GM23338 (cell line): ENCODE measurements around the gene GPR158. TPM values are rescaled to one million over a fixed set of nuclear protein-coding genes. Genes with fewer than 3 reads are reported as not detected.

ENCODE experiments used
- ATAC-seq: fragments of 200-7000 bp; cut with Tn5 transposase; 3 replicates; pipeline ENCODE4 v1.9.1; 2020
- DNase-seq: peaks from one replicate; pipeline ENCODE4 v3.0.0-alpha.2; 2015; ENCODE audit warnings: low spot score
- H2AFZ ChIP-seq: fragments of 200-600 bp; sonication (generic); 2 replicates; pipeline ENCODE4 v1.8.0; 2016; ENCODE audit warnings: antibody characterized with exemption, mild to moderate bottlenecking, moderate library complexity
- H3F3A ChIP-seq: fragments of 200-600 bp; sonication (generic); replicated peaks from 2 replicates; pipeline ENCODE4 v1.8.0; 2017; ENCODE audit warnings: antibody characterized with exemption, mixed run types, low read depth
- H3K27ac ChIP-seq: fragments of 200-600 bp; sonication (generic); 2 replicates; pipeline ENCODE4 v1.6.1; 2016; ENCODE audit warnings: low read depth
- H3K27me3 ChIP-seq: fragments of 200-600 bp; sonication (generic); 2 replicates; pipeline ENCODE4 v1.8.0; 2016; ENCODE audit warnings: mild to moderate bottlenecking, mixed run types, moderate library complexity; ENCODE audit not compliant: insufficient read depth
- H3K36me3 ChIP-seq: fragments of 200-600 bp; sonication (generic); 2 replicates; pipeline ENCODE4 v1.8.0; 2016; ENCODE audit warnings: mild to moderate bottlenecking; ENCODE audit not compliant: insufficient read depth
- H3K4me1 ChIP-seq: fragments of 200-600 bp; sonication (generic); 2 replicates; pipeline ENCODE4 v1.8.0; 2016; ENCODE audit warnings: mild to moderate bottlenecking, moderate library complexity; ENCODE audit not compliant: insufficient read depth
- H3K4me2 ChIP-seq: fragments of 200-600 bp; sonication (generic); 2 replicates; pipeline ENCODE4 v1.7.1; 2017; ENCODE audit warnings: mixed run types
- H3K4me3 ChIP-seq: fragments of 200-600 bp; sonication (generic); 2 replicates; pipeline ENCODE4 v1.6.1; 2016; ENCODE audit warnings: mixed run types
- H3K79me2 ChIP-seq: fragments of 200-600 bp; sonication (generic); replicated peaks from 2 replicates; pipeline ENCODE4 v1.8.0; 2017; ENCODE audit warnings: mild to moderate bottlenecking; ENCODE audit not compliant: insufficient read depth
- H3K9me2 ChIP-seq: fragments of 200-600 bp; sonication (generic); 2 replicates; pipeline ENCODE4 v1.8.0; 2017; ENCODE audit not compliant: insufficient read depth
- H4K20me1 ChIP-seq: fragments of 200-600 bp; sonication (generic); replicated peaks from 2 replicates; pipeline ENCODE4 v1.8.0; 2017; ENCODE audit warnings: mild to moderate bottlenecking; ENCODE audit not compliant: insufficient read depth
- H3K27ac Mint-ChIP-seq: 2 replicates; pipeline ENCODE4 v1.8.0; 2020; ENCODE audit warnings: inconsistent platforms, mild to moderate bottlenecking, moderate library complexity, mixed read lengths
- H3K27me3 Mint-ChIP-seq: 3 replicates; pipeline ENCODE4 v1.8.0; 2022; ENCODE audit warnings: low read depth, mild to moderate bottlenecking, moderate library complexity, mixed read lengths, inconsistent platforms; ENCODE audit not compliant: insufficient read depth, poor library complexity
- H3K36me3 Mint-ChIP-seq: 3 replicates; pipeline ENCODE4 v1.8.0; 2021; ENCODE audit warnings: low read depth, mild to moderate bottlenecking, inconsistent platforms, moderate library complexity, mixed read lengths
- H3K4me1 Mint-ChIP-seq: 3 replicates; pipeline ENCODE4 v1.8.0; 2020; ENCODE audit warnings: mild to moderate bottlenecking, inconsistent platforms, mixed read lengths
- H3K4me3 Mint-ChIP-seq: 3 replicates; pipeline ENCODE4 v1.8.0; 2021; ENCODE audit warnings: moderate library complexity, mild to moderate bottlenecking, inconsistent platforms, mixed read lengths
- H3K9me3 Mint-ChIP-seq: 3 replicates; pipeline ENCODE4 v1.8.0; 2020; ENCODE audit warnings: moderate library complexity, mild to moderate bottlenecking, inconsistent platforms, mixed read lengths
- EZH2phosphoT487 ChIP-seq: fragments of 200-600 bp; sonication (generic); IDR thresholded peaks from one replicate; pipeline ENCODE4 v1.8.1; 2018; ENCODE audit warnings: antibody characterized with exemption; ENCODE audit not compliant: unreplicated experiment
- JUNB ChIP-seq: IDR thresholded peaks from one replicate; pipeline ENCODE4 v1.6.1; 2016; ENCODE audit warnings: antibody characterized with exemption; ENCODE audit not compliant: unreplicated experiment
- POLR2AphosphoS5 ChIP-seq: IDR thresholded peaks from 2 replicates; pipeline ENCODE4 v1.6.1; 2016; ENCODE audit warnings: antibody characterized with exemption, low read depth
- REST ChIP-seq: IDR thresholded peaks from one replicate; pipeline ENCODE4 v1.6.1; 2018; ENCODE audit warnings: antibody characterized with exemption; ENCODE audit not compliant: unreplicated experiment
- STAT1 ChIP-seq: IDR thresholded peaks from one replicate; pipeline ENCODE4 v1.6.1; 2016; ENCODE audit warnings: antibody characterized with exemption; ENCODE audit not compliant: unreplicated experiment
- ZNF114 ChIP-seq: fragments of 250-450 bp; sonication (Bioruptor Pico); IDR thresholded peaks from 2 replicates; pipeline ENCODE4 v1.5.0; 2020; ENCODE audit warnings: mild to moderate bottlenecking, moderate library complexity
- ZNF331 ChIP-seq: fragments of 250-450 bp; sonication (Bioruptor Pico); IDR thresholded peaks from 2 replicates; pipeline ENCODE4 v1.5.0; 2020; ENCODE audit warnings: low read depth, mild to moderate bottlenecking, moderate library complexity
- ZNF462 ChIP-seq: fragments of 250-450 bp; sonication (Bioruptor Pico); IDR thresholded peaks from 2 replicates; pipeline ENCODE4 v1.5.0; 2020; ENCODE audit warnings: mild to moderate bottlenecking, moderate library complexity
- polyA plus RNA-seq: library from polyadenylated mRNA; unstranded; fragments of >200 nt; fragmentation: Nextera tagmentation; extraction: Ambion mirVana; gene quantifications from 2 replicates; pipeline ENCODE4 v1.2.1, GENCODE V29; 2016
- total RNA-seq: library from RNA; depleted of rRNA; stranded (reverse); fragments of >200 nt; shearing (Covaris generic); gene quantifications from 2 replicates; pipeline ENCODE4 v1.2.3, GENCODE V29; 2014
- TF ChIP-seq, protein P1 (sequence below): IDR thresholded peaks from 2 replicates; pipeline ENCODE4 v1.6.1; 2016; ENCODE audit warnings: antibody characterized with exemption

GPR158 gene
- total and polyA plus RNA-seq, 2 experiments from 2014 or later, result 0.13 to 1.5 TPM

DNA sequence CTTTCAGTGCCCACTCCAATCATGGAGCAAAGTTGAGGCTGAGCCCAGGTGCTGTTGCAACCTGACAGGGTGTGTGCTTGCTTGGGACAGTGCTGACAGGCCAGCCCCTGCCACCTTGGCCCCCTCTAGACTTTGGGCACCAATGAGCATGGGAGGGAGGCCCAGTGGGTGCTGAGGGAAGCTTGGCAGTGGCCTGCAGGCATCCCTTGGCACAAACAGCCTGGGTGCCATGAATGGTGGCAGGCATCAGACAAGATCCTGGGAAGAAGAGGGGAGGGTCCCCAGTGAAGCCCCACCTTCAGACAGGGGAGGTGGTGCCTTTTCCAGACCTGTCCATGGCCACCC, 214.0 kb downstream of the GPR158 start:
- no peaks in the 10 kb centered on the region for H3K27me3 ChIP-seq
- H3K4me2 ChIP-seq, result no peak overlapping the region
- Mint-ChIP-seq H3K36me3 (peaks cover 32% of the 10 kb centered on the region; the same call in 2 of the 3 replicates), H3K4me1 (no peaks in the 10 kb centered on the region; the same call in 2 of the 3 replicates), H3K27ac (no peak overlapping the region), H3K9me3 (peaks cover 64% of the 10 kb centered on the region), H3K27me3 (peaks cover 2% of the 10 kb centered on the region), H3K4me3 (no peak overlapping the region)
- no peaks in the 10 kb centered on the region for H4K20me1 ChIP-seq
- no peaks in the 10 kb centered on the region for H3K79me2 ChIP-seq
- no peak overlapping the region for H2AFZ ChIP-seq
- no peak overlapping the region for H3K4me3 ChIP-seq
- no peak overlapping the region for H3K27ac ChIP-seq
- no peak for ATAC-seq
- TF ChIP-seq EZH2phosphoT487, result no peak
- no peak for TF ChIP-seq ZNF114 (CRISPR knock-in tag)
- H3K9me2 ChIP-seq, result 0 out of 2 replicates have a peak, but pooled peaks cover 3% of the 10 kb centered on the region
- peaks cover 7% of the 10 kb centered on the region; the same call in 1 of the 2 replicates for H3K36me3 ChIP-seq
- DNase-seq, result no peak
- no peaks in the 10 kb centered on the region for H3K4me1 ChIP-seq
- H3F3A ChIP-seq, result no peaks in the 10 kb centered on the region

- no peaks in the 10 kb centered on the region for H3K79me2 ChIP-seq
- no peak overlapping the region for H2AFZ ChIP-seq
- peaks cover 7% of the 10 kb centered on the region; the same call in 1 of the 2 replicates for H3K36me3 ChIP-seq
- ATAC-seq (no peak), DNase-seq (peak; percentile 19)
- H3K27ac ChIP-seq, result no peak overlapping the region
- H3K9me2 ChIP-seq, result 0 out of 2 replicates have a peak, but pooled peaks cover 3% of the 10 kb centered on the region
- no peak overlapping the region for H3K4me2 ChIP-seq
- H3K27ac Mint-ChIP-seq, result no peak overlapping the region
- peaks cover 63% of the 10 kb centered on the region for H3K9me3 Mint-ChIP-seq
- no peaks in the 10 kb centered on the region; the same call in 2 of the 3 replicates for H3K4me1 Mint-ChIP-seq
- peaks cover 32% of the 10 kb centered on the region; the same call in 2 of the 3 replicates for H3K36me3 Mint-ChIP-seq
- no peaks in the 10 kb centered on the region for H4K20me1 ChIP-seq
- no peak overlapping the region for H3K4me3 Mint-ChIP-seq
- no peaks in the 10 kb centered on the region for H3K27me3 Mint-ChIP-seq
- H3K4me3 ChIP-seq, result no peak overlapping the region
- H3K27me3 ChIP-seq, result no peaks in the 10 kb centered on the region
- no peaks in the 10 kb centered on the region for H3F3A ChIP-seq
- H3K4me1 ChIP-seq, result no peaks in the 10 kb centered on the region
- TF ChIP-seq ZNF114 (CRISPR knock-in tag) (no peak), POLR2AphosphoS5 (no peak), ZNF331 (CRISPR knock-in tag) (no peak), JUNB (no peak), ZNF462 (CRISPR knock-in tag) (no peak), REST (no peak), STAT1 (no peak), EZH2phosphoT487 (no peak)
- TF ChIP-seq, protein P1, sequence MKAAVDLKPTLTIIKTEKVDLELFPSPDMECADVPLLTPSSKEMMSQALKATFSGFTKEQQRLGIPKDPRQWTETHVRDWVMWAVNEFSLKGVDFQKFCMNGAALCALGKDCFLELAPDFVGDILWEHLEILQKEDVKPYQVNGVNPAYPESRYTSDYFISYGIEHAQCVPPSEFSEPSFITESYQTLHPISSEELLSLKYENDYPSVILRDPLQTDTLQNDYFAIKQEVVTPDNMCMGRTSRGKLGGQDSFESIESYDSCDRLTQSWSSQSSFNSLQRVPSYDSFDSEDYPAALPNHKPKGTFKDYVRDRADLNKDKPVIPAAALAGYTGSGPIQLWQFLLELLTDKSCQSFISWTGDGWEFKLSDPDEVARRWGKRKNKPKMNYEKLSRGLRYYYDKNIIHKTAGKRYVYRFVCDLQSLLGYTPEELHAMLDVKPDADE, result no peak
Observed at GRCh38 chr10:25390733-25391132, 215.9 kb downstream of the GPR158 start.
